CD4-positive, alpha-beta T cell treated with Interleukin-6 at 100 ng/mL for 8 hours (primary cell): ENCODE results near the gene CNTNAP2.
"Not testable (repeated sequence)": the region's sequence is repeated elsewhere in the genome, so short reads cannot be mapped to it uniquely, and the experiment has no call there.

Experiments
- DNase-seq: peaks from one replicate; pipeline ENCODE4 v3.0.0-alpha.2; 2020; ENCODE audit warnings: mixed read lengths, low spot score

Gene CNTNAP2

GRCh38 chr7:147771344-147771743, 1654.7 kb downstream of the CNTNAP2 start:
- DNase-seq, result no peak

GRCh38 chr7:147774461-147774860, 1657.9 kb downstream of the CNTNAP2 start:
- no peak for DNase-seq

- no peak for DNase-seq
Measured at GRCh38 chr7:147775516-147776284, 1659.1 kb downstream of the CNTNAP2 start.

- DNase-seq, result no peak
Measured at GRCh38 chr7:147777309-147777708, 1660.7 kb downstream of the CNTNAP2 start.

GRCh38 chr7:147779949-147780348, 1663.3 kb downstream of the CNTNAP2 start:
- DNase-seq, result no peak

- DNase-seq, result no peak
Measured at GRCh38 chr7:147796581-147796980, 1680.0 kb downstream of the CNTNAP2 start.

- no peak for DNase-seq
Measured at GRCh38 chr7:147798001-147798400, 1681.4 kb downstream of the CNTNAP2 start.

- DNase-seq, result not testable (repeated sequence)
Measured at GRCh38 chr7:147801762-147802161, 1685.2 kb downstream of the CNTNAP2 start.

GRCh38 chr7:147803151-147803550, 1686.5 kb downstream of the CNTNAP2 start:
- DNase-seq, result no peak

GRCh38 chr7:147803606-147804005, 1687.0 kb downstream of the CNTNAP2 start:
- no peak for DNase-seq

GRCh38 chr7:147804032-147804431, 1687.4 kb downstream of the CNTNAP2 start:
- no peak for DNase-seq

- DNase-seq, result no peak
Measured at GRCh38 chr7:147805996-147806576, 1689.5 kb downstream of the CNTNAP2 start.

- DNase-seq, result no peak
Measured at GRCh38 chr7:147809786-147810185, 1693.2 kb downstream of the CNTNAP2 start.

- no peak for DNase-seq
Measured at GRCh38 chr7:147810269-147810668, 1693.7 kb downstream of the CNTNAP2 start.

GRCh38 chr7:147811923-147812322, 1695.3 kb downstream of the CNTNAP2 start:
- no peak for DNase-seq

- no peak for DNase-seq
Measured at GRCh38 chr7:147813316-147813715, 1696.7 kb downstream of the CNTNAP2 start.

- DNase-seq, result no peak
Measured at GRCh38 chr7:147818317-147818716, 1701.7 kb downstream of the CNTNAP2 start.

GRCh38 chr7:147824671-147825070, 1708.1 kb downstream of the CNTNAP2 start:
- DNase-seq, result no peak

- no peak for DNase-seq
Measured at GRCh38 chr7:147829016-147829415, 1712.4 kb downstream of the CNTNAP2 start.

- no peak for DNase-seq
Measured at GRCh38 chr7:147833557-147833956, 1717.0 kb downstream of the CNTNAP2 start.

GRCh38 chr7:147833970-147834369, 1717.4 kb downstream of the CNTNAP2 start:
- no peak for DNase-seq

- DNase-seq, result no peak
Measured at GRCh38 chr7:147852833-147853232, 1736.2 kb downstream of the CNTNAP2 start.
